Natural killer cell (primary cell): ENCODE results near the gene NABP1. TPM values are rescaled to one million over a fixed set of nuclear protein-coding genes. Genes with fewer than 3 reads are reported as not detected.

ENCODE experiments used
- ATAC-seq, 3 donors: fragments of 150-1000 bp in 2 of 3; fragments of 200-7000 bp in 1 of 3; cut with Tn5 transposase; 1 replicate in 1 of 3; 2 replicates in 2 of 3; pipeline ENCODE4 v1.10.0; 2021; ENCODE audit warnings: mild to moderate bottlenecking in 2 of 3, moderate library complexity in 2 of 3
- DNase-seq, 2 donors: peaks; one replicate each; pipeline versions ENCODE4 v3.0.0 to v3.0.0-alpha.2; 2013 to 2021; ENCODE audit warnings: mixed read lengths in 1 of 2
- H3K27ac ChIP-seq: one replicate; pipeline ENCODE4 v1.5.1; 2013; ENCODE audit warnings: mild to moderate bottlenecking, low read length
- H3K27me3 ChIP-seq: one replicate; pipeline ENCODE4 v1.6.1; 2013; ENCODE audit warnings: low read length; ENCODE audit not compliant: control insufficient read depth, insufficient read depth
- H3K36me3 ChIP-seq: one replicate; pipeline ENCODE4 v1.6.1; 2013; ENCODE audit warnings: low read length; ENCODE audit not compliant: control insufficient read depth, insufficient read depth
- H3K4me1 ChIP-seq: one replicate; pipeline ENCODE4 v1.6.1; 2013; ENCODE audit warnings: low read length; ENCODE audit not compliant: control insufficient read depth, insufficient read depth
- H3K4me3 ChIP-seq: one replicate; pipeline ENCODE4 v1.5.1; 2013; ENCODE audit warnings: low read length
- H3K9me3 ChIP-seq: one replicate; pipeline ENCODE4 v1.6.1; 2013; ENCODE audit warnings: low read length; ENCODE audit not compliant: control insufficient read depth, insufficient read depth
- H3K27ac Mint-ChIP-seq, 2 donors: one replicate each; pipeline ENCODE4 v1.8.0; 2022; ENCODE audit warnings: mild to moderate bottlenecking in 2 of 2, mixed read lengths in 2 of 2, moderate library complexity in 1 of 2
- H3K27me3 Mint-ChIP-seq, 2 donors: one replicate each; pipeline ENCODE4 v1.8.0; 2022; ENCODE audit warnings: low read depth in 2 of 2, mixed read lengths in 2 of 2
- H3K36me3 Mint-ChIP-seq: one replicate; pipeline ENCODE4 v1.8.0; 2022; ENCODE audit warnings: mixed read lengths
- H3K4me1 Mint-ChIP-seq, 2 donors: one replicate each; pipeline ENCODE4 v1.8.0; 2022; ENCODE audit warnings: mixed read lengths in 2 of 2
- H3K4me3 Mint-ChIP-seq: one replicate; pipeline ENCODE4 v1.8.0; 2022; ENCODE audit warnings: mild to moderate bottlenecking, moderate library complexity, mixed read lengths
- H3K9me3 Mint-ChIP-seq, 2 donors: one replicate each; pipeline ENCODE4 v1.8.0; 2022; ENCODE audit warnings: mixed read lengths in 2 of 2
- WGBS: methylation state at CpG from one replicate; pipeline ENCODE4 v1.1.7; 2013; ENCODE audit warnings: missing lambda C conversion rate; ENCODE audit not compliant: insufficient coverage; 5-methylcytosine and 5-hydroxymethylcytosine counted together
- intact Hi-C: fragments of 100-400 bp; cut with micrococcal nuclease; formaldehyde crosslinking; loops from one replicate; pipeline ENCODE4 v1.14.2; 2022
- total RNA-seq, 4 donors: library from RNA; stranded (reverse); fragments of 120-200 nt in 1 of 4; gene quantifications; one replicate each; pipeline versions ENCODE4 v1.2.3 to v1.2.4, GENCODE V29; 2013 to 2022
- TF ChIP-seq, protein P1 (sequence below): fragments of 200-600 bp; IDR thresholded peaks from one replicate; pipeline ENCODE4 v1.8.0; 2022; ENCODE audit warnings: antibody characterized with exemption

Gene NABP1
- total RNA-seq, 3 donors from 2014 or later (not counting 1 experiment from before 2014, with no cell fraction given): 44.5 to 52.2 (median 45.7) TPM

DNA sequence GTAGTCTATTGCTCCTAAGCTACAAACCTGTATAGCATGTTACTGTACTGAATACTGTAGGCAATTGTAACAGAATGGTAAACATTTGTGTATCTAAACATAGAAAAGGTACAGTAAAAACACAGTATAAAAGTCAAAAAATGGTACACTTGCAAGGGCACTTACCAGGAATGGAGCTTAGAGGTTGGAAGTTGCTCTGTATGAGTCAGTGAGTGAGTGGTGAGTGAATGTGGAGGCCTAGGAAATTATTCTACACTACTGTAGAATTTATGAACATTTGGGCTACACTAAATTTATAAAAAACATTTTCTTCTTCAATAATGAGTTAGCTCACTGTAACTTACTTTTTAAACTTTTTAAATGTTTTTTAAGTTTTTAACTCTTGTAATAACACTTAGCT, 19.0 kb downstream of the NABP1 start:
- TF ChIP-seq, protein P1, sequence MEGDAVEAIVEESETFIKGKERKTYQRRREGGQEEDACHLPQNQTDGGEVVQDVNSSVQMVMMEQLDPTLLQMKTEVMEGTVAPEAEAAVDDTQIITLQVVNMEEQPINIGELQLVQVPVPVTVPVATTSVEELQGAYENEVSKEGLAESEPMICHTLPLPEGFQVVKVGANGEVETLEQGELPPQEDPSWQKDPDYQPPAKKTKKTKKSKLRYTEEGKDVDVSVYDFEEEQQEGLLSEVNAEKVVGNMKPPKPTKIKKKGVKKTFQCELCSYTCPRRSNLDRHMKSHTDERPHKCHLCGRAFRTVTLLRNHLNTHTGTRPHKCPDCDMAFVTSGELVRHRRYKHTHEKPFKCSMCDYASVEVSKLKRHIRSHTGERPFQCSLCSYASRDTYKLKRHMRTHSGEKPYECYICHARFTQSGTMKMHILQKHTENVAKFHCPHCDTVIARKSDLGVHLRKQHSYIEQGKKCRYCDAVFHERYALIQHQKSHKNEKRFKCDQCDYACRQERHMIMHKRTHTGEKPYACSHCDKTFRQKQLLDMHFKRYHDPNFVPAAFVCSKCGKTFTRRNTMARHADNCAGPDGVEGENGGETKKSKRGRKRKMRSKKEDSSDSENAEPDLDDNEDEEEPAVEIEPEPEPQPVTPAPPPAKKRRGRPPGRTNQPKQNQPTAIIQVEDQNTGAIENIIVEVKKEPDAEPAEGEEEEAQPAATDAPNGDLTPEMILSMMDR: no peak
- Mint-ChIP-seq H3K9me3 (no peaks in the 10 kb centered on the region), H3K4me3 (no peak overlapping the region), H3K27me3 (peaks cover 0 to 3% of the 10 kb centered on the region in 2 donors), H3K4me1 (peaks cover 0 to 5% of the 10 kb centered on the region in 2 donors), H3K27ac (no peak overlapping the region), H3K36me3 (no peaks in the 10 kb centered on the region)
- no peaks in the 10 kb centered on the region for H3K9me3 ChIP-seq
- intact Hi-C loops: no loop called here
- no peaks in the 10 kb centered on the region for H3K27me3 ChIP-seq
- H3K27ac ChIP-seq: no peak overlapping the region
- H3K4me1 ChIP-seq: no peaks in the 10 kb centered on the region
- peaks cover 2% of the 10 kb centered on the region for H3K36me3 ChIP-seq
- no peak for DNase-seq
- H3K4me3 ChIP-seq: no peak overlapping the region
- no peak for ATAC-seq

DNA sequence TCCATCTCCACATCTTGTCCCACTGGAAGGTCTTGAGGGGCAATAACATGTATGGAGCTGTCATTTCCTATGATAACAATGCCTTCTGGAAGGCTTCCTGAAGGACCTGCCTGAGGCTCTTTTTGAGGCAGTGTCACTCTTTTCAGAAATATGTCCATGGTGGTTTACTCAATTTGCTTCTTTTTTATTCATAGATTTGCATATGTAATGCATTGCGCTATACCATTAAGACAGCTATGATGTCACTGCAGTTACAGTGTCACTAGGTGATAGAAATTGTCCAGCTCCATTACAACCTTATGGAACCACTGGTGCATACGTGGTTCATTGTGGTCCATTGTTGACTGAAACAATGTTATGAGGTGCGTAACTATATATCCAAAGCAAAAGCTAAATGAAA, 19.9 kb downstream of the NABP1 start:
- intact Hi-C loops: no loop called here
- Mint-ChIP-seq H3K4me1 (peaks cover 0 to 5% of the 10 kb centered on the region in 2 donors), H3K9me3 (no peaks in the 10 kb centered on the region)

DNA sequence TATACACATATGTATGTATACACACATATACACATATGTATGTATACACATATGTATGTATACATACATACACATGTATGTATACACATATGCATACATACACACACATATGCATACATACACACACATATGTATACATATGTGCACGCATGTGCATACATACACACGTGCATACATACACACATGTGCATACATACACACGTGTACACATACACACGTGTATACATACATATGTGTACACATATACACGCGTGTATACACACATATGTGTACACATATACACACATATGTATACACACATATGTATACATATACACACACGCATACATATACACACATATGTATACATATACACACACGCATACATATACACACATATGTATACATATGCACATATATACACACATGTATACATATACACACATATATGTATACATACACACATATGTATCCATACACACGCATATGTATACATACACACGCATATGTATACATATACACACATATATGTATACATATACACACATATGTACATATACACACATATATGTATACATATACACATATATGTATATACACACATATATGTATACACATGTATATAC, 21.5 kb downstream of the NABP1 start:
- H3K9me3 Mint-ChIP-seq: no peaks in the 10 kb centered on the region
- TF ChIP-seq, protein P1: no peak
- H3K27me3 ChIP-seq: no peaks in the 10 kb centered on the region
- 81% methylated on average over 7 of the region's 10 CpGs for WGBS
- intact Hi-C loops: no loop called here
- H3K4me1 Mint-ChIP-seq: no peaks in the 10 kb centered on the region
- H3K4me1 ChIP-seq: no peaks in the 10 kb centered on the region
- no peaks in the 10 kb centered on the region for H3K36me3 Mint-ChIP-seq
- peaks cover 2% of the 10 kb centered on the region for H3K36me3 ChIP-seq
- H3K27ac Mint-ChIP-seq: no peak overlapping the region
- H3K4me3 ChIP-seq: no peak overlapping the region
- no peak overlapping the region for H3K27ac ChIP-seq
- no peak overlapping the region for H3K4me3 Mint-ChIP-seq
- H3K9me3 ChIP-seq: no peaks in the 10 kb centered on the region
- DNase-seq (no peak), ATAC-seq (peak; percentile 28 to 74 (median 46))
- no peaks in the 10 kb centered on the region for H3K27me3 Mint-ChIP-seq

More for the DNA sequence above, 19.9 kb downstream of the NABP1 start:
- Mint-ChIP-seq H3K27me3 (peaks cover 0 to 3% of the 10 kb centered on the region in 2 donors), H3K4me3 (no peak overlapping the region), H3K36me3 (no peaks in the 10 kb centered on the region), H3K27ac (no peak overlapping the region)
- Histone ChIP-seq H3K27me3 (no peaks in the 10 kb centered on the region), H3K36me3 (peaks cover 2% of the 10 kb centered on the region), H3K4me1 (no peaks in the 10 kb centered on the region), H3K4me3 (no peak overlapping the region), H3K9me3 (no peaks in the 10 kb centered on the region), H3K27ac (no peak overlapping the region)
- TF ChIP-seq, protein P1: no peak
- ATAC-seq (no peak), DNase-seq (no peak)
- 90% methylated on average over 2 of the region's 3 CpGs for WGBS

DNA sequence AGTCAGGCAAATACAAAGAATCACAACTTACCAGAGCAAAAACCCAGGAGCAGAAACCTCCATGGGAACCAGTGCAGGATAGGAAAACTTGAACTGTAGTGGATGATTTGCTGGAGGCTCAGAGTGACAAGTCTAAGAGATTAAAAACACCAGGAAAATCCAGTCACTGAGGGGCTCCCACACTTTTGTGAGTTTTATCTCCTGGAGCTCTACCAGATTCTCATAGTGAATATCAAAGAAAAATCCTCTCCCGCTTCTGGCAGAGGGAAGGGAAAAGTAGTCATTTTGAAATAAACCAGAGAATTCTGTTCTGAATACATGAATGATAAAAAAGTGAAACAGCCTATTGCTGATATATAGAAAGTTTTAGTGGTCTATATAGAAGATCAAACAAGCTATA, 23.1 kb downstream of the NABP1 start:
- ATAC-seq: no peak
- WGBS: no CpG with 5 or more reads among the region's 1 CpG

More for the DNA sequence above, 23.1 kb downstream of the NABP1 start:
- Mint-ChIP-seq H3K4me3 (no peak overlapping the region), H3K4me1 (no peaks in the 10 kb centered on the region), H3K27me3 (no peaks in the 10 kb centered on the region), H3K36me3 (no peaks in the 10 kb centered on the region), H3K27ac (peak overlapping the region in 1 of 2 donors; percentile 23), H3K9me3 (no peaks in the 10 kb centered on the region)
- no peak overlapping the region for H3K4me3 ChIP-seq
- H3K27ac ChIP-seq: no peak overlapping the region
- H3K27me3 ChIP-seq: no peaks in the 10 kb centered on the region
- H3K4me1 ChIP-seq: no peaks in the 10 kb centered on the region
- no peaks in the 10 kb centered on the region for H3K9me3 ChIP-seq
- peaks cover 2% of the 10 kb centered on the region for H3K36me3 ChIP-seq
- intact Hi-C loops: no loop called here
- TF ChIP-seq, protein P1: no peak
- no peak for DNase-seq
